C4-2B (cell line): Measurements from ENCODE around the gene SMYD5.

Experiments used
- H3K27ac ChIP-seq: fragments of 450-650 bp; 2 replicates; pipeline ENCODE4 v1.5.1; 2017
- ZFX ChIP-seq: fragments of 450-650 bp; IDR thresholded peaks from 2 replicates; pipeline ENCODE4 v1.6.1; 2017
- TF ChIP-seq, protein P1 (sequence below): fragments of 450-650 bp; conservative IDR thresholded peaks from 2 replicates; pipeline ENCODE4 v1.5.1; 2017; ENCODE audit warnings: mild to moderate bottlenecking

Gene SMYD5

DNA sequence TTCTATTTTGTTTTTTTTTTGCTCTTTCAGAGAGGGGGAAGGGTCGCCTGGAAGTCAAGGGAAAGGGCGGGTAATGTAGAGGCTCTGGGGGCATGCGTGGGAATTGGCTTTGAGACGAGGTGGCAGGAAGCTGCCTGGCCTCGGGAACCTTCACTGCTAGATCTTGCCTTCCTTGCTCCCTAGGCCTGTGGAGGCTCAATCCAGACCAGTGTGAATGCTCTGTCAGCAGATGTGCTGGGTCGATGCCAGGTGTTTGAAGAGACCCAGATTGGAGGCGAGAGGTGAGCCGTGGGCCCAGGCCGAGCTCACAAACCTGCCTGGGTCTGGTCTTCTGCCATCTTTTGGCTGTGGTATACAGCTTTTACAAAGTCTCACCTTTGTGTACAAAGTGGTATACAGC lies 35.6 kb downstream of the SMYD5 start:
- TF ChIP-seq ZFX, result no peak
- TF ChIP-seq, protein P1, sequence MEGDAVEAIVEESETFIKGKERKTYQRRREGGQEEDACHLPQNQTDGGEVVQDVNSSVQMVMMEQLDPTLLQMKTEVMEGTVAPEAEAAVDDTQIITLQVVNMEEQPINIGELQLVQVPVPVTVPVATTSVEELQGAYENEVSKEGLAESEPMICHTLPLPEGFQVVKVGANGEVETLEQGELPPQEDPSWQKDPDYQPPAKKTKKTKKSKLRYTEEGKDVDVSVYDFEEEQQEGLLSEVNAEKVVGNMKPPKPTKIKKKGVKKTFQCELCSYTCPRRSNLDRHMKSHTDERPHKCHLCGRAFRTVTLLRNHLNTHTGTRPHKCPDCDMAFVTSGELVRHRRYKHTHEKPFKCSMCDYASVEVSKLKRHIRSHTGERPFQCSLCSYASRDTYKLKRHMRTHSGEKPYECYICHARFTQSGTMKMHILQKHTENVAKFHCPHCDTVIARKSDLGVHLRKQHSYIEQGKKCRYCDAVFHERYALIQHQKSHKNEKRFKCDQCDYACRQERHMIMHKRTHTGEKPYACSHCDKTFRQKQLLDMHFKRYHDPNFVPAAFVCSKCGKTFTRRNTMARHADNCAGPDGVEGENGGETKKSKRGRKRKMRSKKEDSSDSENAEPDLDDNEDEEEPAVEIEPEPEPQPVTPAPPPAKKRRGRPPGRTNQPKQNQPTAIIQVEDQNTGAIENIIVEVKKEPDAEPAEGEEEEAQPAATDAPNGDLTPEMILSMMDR, result no peak
- no peak overlapping the region for H3K27ac ChIP-seq

DNA sequence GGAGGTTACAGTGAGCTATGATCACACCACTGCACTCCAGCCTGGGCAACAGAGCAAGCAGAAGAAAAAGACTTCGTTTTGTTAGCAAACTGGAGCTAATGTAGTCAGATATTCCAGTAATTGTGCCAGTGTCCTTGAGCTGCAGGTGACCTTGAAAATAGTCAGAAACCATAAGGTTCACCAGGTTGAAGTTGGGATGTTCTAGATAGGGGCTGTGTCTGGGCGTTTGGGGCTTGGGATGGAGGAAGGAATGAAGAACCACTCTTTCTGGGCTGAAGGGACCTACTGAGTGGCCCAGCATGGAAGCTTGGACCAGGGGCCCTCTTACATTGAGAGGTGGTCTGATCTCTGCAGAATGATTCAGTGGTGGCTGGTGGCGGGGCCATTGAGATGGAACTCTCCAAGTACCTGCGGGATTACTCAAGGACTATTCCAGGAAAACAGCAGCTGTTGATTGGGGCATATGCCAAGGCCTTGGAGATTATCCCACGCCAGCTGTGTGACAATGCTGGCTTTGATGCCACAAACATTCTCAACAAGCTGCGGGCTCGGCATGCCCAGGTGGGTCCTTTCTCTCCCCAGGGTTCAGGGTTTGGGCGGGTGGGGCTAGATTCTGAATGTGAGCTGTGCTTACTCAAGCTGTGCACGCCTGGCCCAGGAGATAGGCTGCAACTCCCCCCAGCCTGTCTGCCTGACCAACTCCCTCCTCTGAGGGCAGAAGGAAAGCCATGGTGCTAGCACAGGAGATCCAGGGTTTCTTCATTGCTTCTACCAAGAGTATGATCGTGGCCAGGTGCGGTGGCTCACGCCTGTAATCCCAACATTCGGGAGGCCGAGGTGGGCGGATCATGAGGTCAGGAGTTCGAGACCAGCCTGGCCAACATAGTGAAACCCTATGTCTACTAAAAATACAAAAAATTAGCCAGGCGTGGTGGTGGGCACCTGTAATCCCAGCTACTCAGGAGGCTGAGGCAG lies 37.1 kb downstream of the SMYD5 start:
- TF ChIP-seq, protein P1, result no peak
- TF ChIP-seq ZFX, result no peak
- H3K27ac ChIP-seq, result no peak overlapping the region

DNA sequence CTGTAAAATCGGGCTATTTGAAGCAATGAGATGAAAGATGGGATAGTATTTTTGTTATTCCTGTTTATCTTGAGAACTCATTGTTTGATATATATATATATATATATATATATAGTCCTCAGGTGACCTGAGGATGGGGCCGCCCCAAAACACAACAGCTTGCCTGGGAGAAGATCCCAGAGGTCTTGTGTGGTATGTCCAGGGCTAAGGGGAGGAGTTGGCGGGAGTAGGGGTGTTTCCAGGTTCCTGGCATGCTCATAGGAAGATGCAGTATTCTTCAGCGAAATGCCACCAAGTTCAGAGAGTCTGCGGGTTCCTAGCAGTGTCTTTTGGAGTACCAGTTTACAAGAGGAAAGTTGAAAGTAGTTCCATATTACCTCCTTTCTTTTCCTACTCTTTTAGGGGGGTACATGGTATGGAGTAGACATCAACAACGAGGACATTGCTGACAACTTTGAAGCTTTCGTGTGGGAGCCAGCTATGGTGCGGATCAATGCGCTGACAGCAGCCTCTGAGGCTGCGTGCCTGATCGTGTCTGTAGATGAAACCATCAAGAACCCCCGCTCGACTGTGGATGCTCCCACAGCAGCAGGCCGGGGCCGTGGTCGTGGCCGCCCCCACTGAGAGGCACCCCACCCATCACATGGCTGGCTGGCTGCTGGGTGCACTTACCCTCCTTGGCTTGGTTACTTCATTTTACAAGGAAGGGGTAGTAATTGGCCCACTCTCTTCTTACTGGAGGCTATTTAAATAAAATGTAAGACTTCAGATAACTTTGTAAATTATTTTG lies 38.4 kb downstream of the SMYD5 start:
- no peak overlapping the region for H3K27ac ChIP-seq
- no peak for TF ChIP-seq ZFX
- TF ChIP-seq, protein P1, result no peak

DNA sequence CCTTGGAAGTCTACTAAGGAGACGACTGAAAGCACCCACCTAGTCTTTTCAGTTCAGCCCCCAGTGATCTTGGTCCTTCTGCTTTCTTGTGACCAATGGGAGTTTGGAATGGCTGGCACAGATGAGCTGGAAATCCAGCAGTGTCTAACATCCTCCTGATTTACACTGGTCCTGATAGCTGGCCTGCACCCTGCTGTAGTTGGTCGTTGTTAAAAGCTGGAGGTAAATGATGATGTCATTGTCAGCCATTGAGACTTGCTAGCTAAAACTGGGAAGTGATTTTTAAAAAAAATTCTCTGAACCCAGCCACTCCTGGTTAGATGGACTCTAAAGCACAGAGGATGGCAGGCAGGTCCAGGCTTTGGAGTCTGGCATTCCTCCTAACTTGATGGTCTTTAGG lies 39.4 kb downstream of the SMYD5 start:
- no peak overlapping the region for H3K27ac ChIP-seq
- TF ChIP-seq ZFX, result no peak
- TF ChIP-seq, protein P1, result no peak

DNA sequence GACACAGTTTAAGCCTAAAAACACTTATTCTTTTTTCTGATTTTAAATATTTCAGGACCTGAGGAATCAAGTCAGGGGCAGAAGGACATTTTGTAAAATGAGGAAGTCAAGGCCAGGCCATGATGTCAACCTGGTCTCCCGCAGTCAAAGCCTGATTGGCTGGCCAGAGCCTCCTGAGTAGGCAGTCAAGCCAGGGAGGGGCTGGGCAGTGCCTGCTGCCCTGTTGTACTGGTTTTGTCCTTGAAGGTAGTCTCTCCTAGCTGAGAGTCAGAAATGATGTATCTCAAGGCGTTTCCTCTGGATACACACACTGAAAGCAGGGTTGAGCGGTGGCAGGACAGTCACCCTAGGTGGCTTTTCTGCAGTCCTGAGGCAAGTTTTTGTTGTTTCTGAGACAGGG lies 39.9 kb downstream of the SMYD5 start:
- H3K27ac ChIP-seq, result peak overlapping the region; percentile 38
- TF ChIP-seq, protein P1, result no peak
- no peak for TF ChIP-seq ZFX

DNA sequence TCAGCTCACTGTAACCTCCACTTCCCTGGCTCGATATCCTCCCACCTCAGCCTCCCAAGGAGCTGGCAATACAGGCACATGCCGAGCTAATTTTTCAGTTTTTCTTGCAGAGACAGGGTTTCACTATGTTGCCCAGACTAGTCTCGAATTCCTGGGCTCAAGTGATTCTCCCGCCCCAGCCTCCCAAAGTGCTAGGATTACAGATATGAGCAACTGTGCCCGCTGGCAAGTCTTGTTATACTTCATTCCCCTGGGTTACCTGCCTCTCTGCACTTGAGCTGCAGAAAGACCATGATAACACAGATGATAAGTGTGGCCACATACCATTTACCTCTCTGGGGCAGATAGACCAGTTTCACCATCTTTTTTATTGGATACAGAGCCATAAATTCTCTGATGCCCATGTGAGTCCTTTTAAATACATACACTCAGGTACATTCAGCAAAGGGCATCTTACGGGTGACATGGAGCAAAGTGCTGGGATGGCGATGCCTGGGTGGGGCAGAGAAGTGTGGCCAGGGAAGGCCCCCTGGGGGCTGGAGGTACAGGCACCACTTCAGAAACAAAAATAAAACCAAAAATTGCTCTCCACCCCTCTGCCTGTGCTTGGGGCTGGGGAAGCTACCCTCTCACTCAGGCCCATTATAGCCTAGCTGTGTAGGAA lies 40.4 kb downstream of the SMYD5 start:
- no peak for TF ChIP-seq ZFX
- TF ChIP-seq, protein P1, result no peak
- H3K27ac ChIP-seq, result peak overlapping the region; percentile 38
